ENCODE results near the gene GAST.
A peak's percentile ranks its signal among the peaks of the same experiment; 100 is the strongest.
"Not testable (repeated sequence)": the region's sequence is repeated elsewhere in the genome, so short reads cannot be mapped to it uniquely, and the experiment has no call there.

The GAST gene

GRCh38 chr17:41685753-41686152 is 26.4 kb upstream of the GAST start:
- H3K9ac ChIP-seq (ENCODE audit: low read length in 2 of 2); H3K27ac ChIP-seq (ENCODE audit: low read length); H3K9me3 ChIP-seq (ENCODE audit: control insufficient read depth in 2 of 2, low read length in 2 of 2); H3K4me3 ChIP-seq (ENCODE audit: low read length in 2 of 2); H3K27me3 ChIP-seq (ENCODE audit: control insufficient read depth in 1 of 2, insufficient read depth in 2 of 2, low read length in 2 of 2): not testable (repeated sequence)
- H3K4me1 ChIP-seq (ENCODE audit: control insufficient read depth, insufficient read depth, low read length) = peaks cover 14% of the 10 kb centered on the region
- peaks cover 13 to 14% of the 10 kb centered on the region in 2 donors for H3K36me3 ChIP-seq (ENCODE audit: control insufficient read depth in 2 of 2, insufficient read depth in 2 of 2, low read length in 2 of 2)

GRCh38 chr17:41686281-41686680 is 25.9 kb upstream of the GAST start:
- H3K27ac ChIP-seq (ENCODE audit: low read length) = no peak overlapping the region
- H3K36me3 ChIP-seq (ENCODE audit: control insufficient read depth in 2 of 2, insufficient read depth in 2 of 2, low read length in 2 of 2) = peaks cover 18 to 19% of the 10 kb centered on the region in 2 donors
- H3K4me1 ChIP-seq (ENCODE audit: control insufficient read depth, insufficient read depth, low read length) = peaks cover 20% of the 10 kb centered on the region
- H3K27me3 ChIP-seq (ENCODE audit: control insufficient read depth in 1 of 2, insufficient read depth in 2 of 2, low read length in 2 of 2) = no peaks in the 10 kb centered on the region
- H3K9ac ChIP-seq (ENCODE audit: low read length in 2 of 2) = no peak overlapping the region
- H3K9me3 ChIP-seq (ENCODE audit: control insufficient read depth in 2 of 2, low read length in 2 of 2) = no peaks in the 10 kb centered on the region
- H3K4me3 ChIP-seq (ENCODE audit: low read length in 2 of 2) = no peak overlapping the region

GRCh38 chr17:41687828-41688640 is 24.1 kb upstream of the GAST start:
- H3K9me3 ChIP-seq (ENCODE audit: control insufficient read depth in 2 of 2, low read length in 2 of 2) = no peaks in the 10 kb centered on the region
- H3K36me3 ChIP-seq (ENCODE audit: control insufficient read depth in 2 of 2, insufficient read depth in 2 of 2, low read length in 2 of 2) = peaks cover 34 to 37% of the 10 kb centered on the region in 2 donors
- H3K4me3 ChIP-seq (ENCODE audit: low read length in 2 of 2) = peak overlapping the region; percentile 79 to 91
- H3K4me1 ChIP-seq (ENCODE audit: control insufficient read depth, insufficient read depth, low read length) = peaks cover 21% of the 10 kb centered on the region
- peak overlapping the region; percentile 94 to 99 for H3K9ac ChIP-seq (ENCODE audit: low read length in 2 of 2)
- peak overlapping the region; percentile 100 for H3K27ac ChIP-seq (ENCODE audit: low read length)
- no peaks in the 10 kb centered on the region for H3K27me3 ChIP-seq (ENCODE audit: control insufficient read depth in 1 of 2, insufficient read depth in 2 of 2, low read length in 2 of 2)

- Histone ChIP-seq H3K36me3 (ENCODE audit: control insufficient read depth in 2 of 2, insufficient read depth in 2 of 2, low read length in 2 of 2) (peaks cover 37 to 40% of the 10 kb centered on the region in 2 donors), H3K4me1 (ENCODE audit: control insufficient read depth, insufficient read depth, low read length) (peaks cover 21% of the 10 kb centered on the region), H3K9ac (ENCODE audit: low read length in 2 of 2) (peak within 1 kb of the TSS; percentile 100), H3K27ac (ENCODE audit: low read length) (peak within 1 kb of the TSS; percentile 100), H3K27me3 (ENCODE audit: control insufficient read depth in 1 of 2, insufficient read depth in 2 of 2, low read length in 2 of 2) (no peaks in the 10 kb centered on the region), H3K4me3 (ENCODE audit: low read length in 2 of 2) (peak within 1 kb of the TSS; percentile 91 to 97), H3K9me3 (ENCODE audit: control insufficient read depth in 2 of 2, low read length in 2 of 2) (no peaks in the 10 kb centered on the region)
Measured at GRCh38 chr17:41688641-41689496, 23.3 kb upstream of the GAST start, which contains the start of gene EIF1. EIF1 (plus strand) TSS chr17:41688885; CDS start chr17:41689039, 154 bp downstream.

- Histone ChIP-seq H3K27ac (ENCODE audit: low read length) (peak overlapping the region; percentile 100), H3K36me3 (ENCODE audit: control insufficient read depth in 2 of 2, insufficient read depth in 2 of 2, low read length in 2 of 2) (peaks cover 40 to 41% of the 10 kb centered on the region in 2 donors), H3K4me3 (ENCODE audit: low read length in 2 of 2) (peak overlapping the region; percentile 91 to 97), H3K27me3 (ENCODE audit: control insufficient read depth in 1 of 2, insufficient read depth in 2 of 2, low read length in 2 of 2) (no peaks in the 10 kb centered on the region), H3K4me1 (ENCODE audit: control insufficient read depth, insufficient read depth, low read length) (peaks cover 21% of the 10 kb centered on the region), H3K9me3 (ENCODE audit: control insufficient read depth in 2 of 2, low read length in 2 of 2) (no peaks in the 10 kb centered on the region), H3K9ac (ENCODE audit: low read length in 2 of 2) (peak overlapping the region; percentile 90 to 100)
Measured at GRCh38 chr17:41689497-41690299, 22.4 kb upstream of the GAST start.

DNA sequence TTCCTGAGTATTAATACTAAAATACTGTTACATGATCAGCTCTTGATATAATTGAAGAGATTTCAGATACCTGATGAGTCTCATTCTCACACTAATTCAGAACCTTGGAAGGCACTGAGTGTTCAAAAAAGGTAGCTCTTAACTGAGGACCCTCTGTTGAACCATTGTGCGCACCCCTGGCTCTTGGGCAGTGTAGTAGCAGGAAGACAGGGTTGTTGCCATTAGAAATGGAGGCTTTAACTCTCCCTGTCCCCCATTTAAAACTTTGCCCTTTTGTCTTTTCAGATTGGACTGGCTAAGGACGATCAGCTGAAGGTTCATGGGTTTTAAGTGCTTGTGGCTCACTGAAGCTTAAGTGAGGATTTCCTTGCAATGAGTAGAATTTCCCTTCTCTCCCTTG is 21.6 kb upstream of the GAST start:
- Histone ChIP-seq H3K4me3 (ENCODE audit: low read length in 2 of 2) (peak overlapping the region; percentile 91 to 97), H3K9ac (ENCODE audit: low read length in 2 of 2) (peak overlapping the region in 1 of 2 donors; percentile 100), H3K27me3 (ENCODE audit: control insufficient read depth in 1 of 2, insufficient read depth in 2 of 2, low read length in 2 of 2) (no peaks in the 10 kb centered on the region), H3K9me3 (ENCODE audit: control insufficient read depth in 2 of 2, low read length in 2 of 2) (no peaks in the 10 kb centered on the region), H3K27ac (ENCODE audit: low read length) (peak overlapping the region; percentile 100), H3K4me1 (ENCODE audit: control insufficient read depth, insufficient read depth, low read length) (peaks cover 21% of the 10 kb centered on the region), H3K36me3 (ENCODE audit: control insufficient read depth in 2 of 2, insufficient read depth in 2 of 2, low read length in 2 of 2) (peaks cover 40 to 48% of the 10 kb centered on the region in 2 donors)

GRCh38 chr17:41691031-41691777 is 20.9 kb upstream of the GAST start:
- no peaks in the 10 kb centered on the region for H3K27me3 ChIP-seq (ENCODE audit: control insufficient read depth in 1 of 2, insufficient read depth in 2 of 2, low read length in 2 of 2)
- H3K4me1 ChIP-seq (ENCODE audit: control insufficient read depth, insufficient read depth, low read length) = peaks cover 25% of the 10 kb centered on the region
- H3K4me3 ChIP-seq (ENCODE audit: low read length in 2 of 2) = peak overlapping the region in 1 of 2 donors; percentile 91
- no peak overlapping the region for H3K27ac ChIP-seq (ENCODE audit: low read length)
- no peaks in the 10 kb centered on the region for H3K9me3 ChIP-seq (ENCODE audit: control insufficient read depth in 2 of 2, low read length in 2 of 2)
- H3K36me3 ChIP-seq (ENCODE audit: control insufficient read depth in 2 of 2, insufficient read depth in 2 of 2, low read length in 2 of 2) = peaks cover 40 to 48% of the 10 kb centered on the region in 2 donors
- H3K9ac ChIP-seq (ENCODE audit: low read length in 2 of 2) = peak overlapping the region in 1 of 2 donors; percentile 17

GRCh38 chr17:41692722-41693521 is 19.2 kb upstream of the GAST start:
- peaks cover 34% of the 10 kb centered on the region for H3K4me1 ChIP-seq (ENCODE audit: control insufficient read depth, insufficient read depth, low read length)
- H3K27ac ChIP-seq (ENCODE audit: low read length) = peak overlapping the region; percentile 18
- peaks cover 40 to 48% of the 10 kb centered on the region in 2 donors for H3K36me3 ChIP-seq (ENCODE audit: control insufficient read depth in 2 of 2, insufficient read depth in 2 of 2, low read length in 2 of 2)

DNA sequence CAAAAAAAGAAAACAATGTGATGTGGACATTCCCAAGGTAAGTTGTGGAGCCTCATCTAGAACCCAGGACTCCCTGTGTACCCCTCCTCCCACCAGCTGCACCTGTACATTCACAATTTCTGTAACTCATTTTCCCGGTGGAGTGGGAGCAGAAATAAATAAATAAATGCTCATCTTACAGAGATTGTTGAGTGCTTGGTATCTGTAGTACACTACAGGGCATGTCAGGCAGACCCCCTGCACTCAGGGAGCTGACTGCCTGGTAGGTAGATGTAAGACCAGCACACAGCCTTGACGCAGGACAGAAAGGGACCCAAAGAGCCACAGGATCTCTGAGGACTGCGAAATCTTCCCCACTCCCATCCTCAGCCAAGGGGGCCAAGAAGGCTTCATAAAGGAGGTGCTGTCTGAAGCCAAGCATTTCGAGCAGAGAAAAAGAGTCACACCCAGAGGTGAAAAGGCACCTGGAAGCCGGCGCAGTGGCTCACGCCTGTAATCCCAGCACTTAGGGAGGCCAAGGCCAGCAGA is 16.9 kb upstream of the GAST start:
- H3K27ac ChIP-seq (ENCODE audit: low read length) = peak overlapping the region; percentile 11
- peaks cover 27% of the 10 kb centered on the region for H3K4me1 ChIP-seq (ENCODE audit: control insufficient read depth, insufficient read depth, low read length)
- no peak overlapping the region for H3K9ac ChIP-seq (ENCODE audit: low read length in 2 of 2)
- H3K4me3 ChIP-seq (ENCODE audit: low read length in 2 of 2) = no peak overlapping the region
- no peaks in the 10 kb centered on the region for H3K27me3 ChIP-seq (ENCODE audit: control insufficient read depth in 1 of 2, insufficient read depth in 2 of 2, low read length in 2 of 2)
- H3K9me3 ChIP-seq (ENCODE audit: control insufficient read depth in 2 of 2, low read length in 2 of 2) = no peaks in the 10 kb centered on the region
- peaks cover 32 to 40% of the 10 kb centered on the region in 2 donors for H3K36me3 ChIP-seq (ENCODE audit: control insufficient read depth in 2 of 2, insufficient read depth in 2 of 2, low read length in 2 of 2)

More at GRCh38 chr17:41692722-41693521, 19.2 kb upstream of the GAST start:
- H3K9me3 ChIP-seq (ENCODE audit: control insufficient read depth in 2 of 2, low read length in 2 of 2) = no peaks in the 10 kb centered on the region
- H3K4me3 ChIP-seq (ENCODE audit: low read length in 2 of 2) = no peak overlapping the region
- no peaks in the 10 kb centered on the region for H3K27me3 ChIP-seq (ENCODE audit: control insufficient read depth in 1 of 2, insufficient read depth in 2 of 2, low read length in 2 of 2)
- H3K9ac ChIP-seq (ENCODE audit: low read length in 2 of 2) = no peak overlapping the region
